Vagina (tissue), 2 donors: ENCODE results near the gene SEMA3D.

Experiments used
- CTCF ChIP-seq, 3 experiments: fragments of 450-650 bp in 2 of 3; fragments of 200-600 bp in 1 of 3; sonication (generic) in 1 of 3; IDR thresholded peaks; one replicate each; pipeline ENCODE4 v1.5.1; 2017 to 2019; ENCODE audit warnings: antibody characterized with exemption in 3 of 3, mild to moderate bottlenecking in 2 of 3, moderate library complexity in 2 of 3
- POLR2A ChIP-seq, 2 donors: fragments of 450-650 bp; IDR thresholded peaks; one replicate each; pipeline ENCODE4 v1.6.1; 2017; ENCODE audit warnings: antibody characterized with exemption in 2 of 2, mild to moderate bottlenecking in 2 of 2, moderate library complexity in 2 of 2
- POLR2AphosphoS5 ChIP-seq, 2 donors: sonication (generic); formaldehyde crosslinking; IDR thresholded peaks; one replicate each; pipeline ENCODE4 v1.9.0; 2017; ENCODE audit warnings: antibody characterized with exemption in 2 of 2, mild to moderate bottlenecking in 2 of 2, low read depth in 1 of 2; ENCODE audit not compliant: insufficient read depth in 1 of 2

- no peak for TF ChIP-seq CTCF (IDR thresholded peaks at IDR 0.05)
- no peak for TF ChIP-seq POLR2A (IDR thresholded peaks at IDR 0.05)
- TF ChIP-seq POLR2AphosphoS5 (IDR thresholded peaks at IDR 0.05; ENCODE audit: insufficient read depth in 1 of 2, low read depth in 1 of 2) = no peak
Observed at GRCh38 chr7:85055196-85055595, 131.7 kb downstream of the SEMA3D start.
